PC-3 (cell line): ENCODE measurements around the gene DNM1L.

Experiments
- EZH2 ChIP-seq: fragments of 300-600 bp; sonication (generic); IDR thresholded peaks from one replicate; pipeline ENCODE4 v1.6.1; 2017; ENCODE audit warnings: antibody characterized with exemption, mild to moderate bottlenecking, low read length; ENCODE audit not compliant: unreplicated experiment
- TF ChIP-seq, protein P1 (sequence below): fragments of 300-600 bp; sonication (generic); conservative IDR thresholded peaks from 2 replicates; pipeline ENCODE4 v1.5.1; 2017; ENCODE audit warnings: antibody characterized with exemption, low read depth, mild to moderate bottlenecking, low read length

DNA sequence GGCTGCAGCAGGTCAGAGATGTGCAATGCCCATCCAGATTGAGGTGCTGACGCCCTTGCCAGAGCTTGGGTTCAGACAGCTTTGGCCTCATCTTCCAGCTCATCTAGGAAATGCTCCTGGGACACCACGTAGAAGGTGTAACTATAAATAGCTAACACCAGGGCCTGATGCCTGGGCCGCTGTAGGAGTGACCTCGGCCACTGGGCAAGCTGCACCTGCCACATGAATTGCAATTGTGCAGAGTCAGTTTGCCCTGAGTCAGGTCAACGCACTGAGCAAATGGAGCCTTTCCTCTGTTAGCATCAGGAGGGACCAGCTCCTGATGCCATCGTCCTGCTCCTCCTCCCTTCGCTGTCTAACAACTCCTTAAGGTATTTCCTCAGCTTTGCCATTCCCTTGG lies 17.4 kb upstream of the DNM1L start:
- TF ChIP-seq, protein P1, sequence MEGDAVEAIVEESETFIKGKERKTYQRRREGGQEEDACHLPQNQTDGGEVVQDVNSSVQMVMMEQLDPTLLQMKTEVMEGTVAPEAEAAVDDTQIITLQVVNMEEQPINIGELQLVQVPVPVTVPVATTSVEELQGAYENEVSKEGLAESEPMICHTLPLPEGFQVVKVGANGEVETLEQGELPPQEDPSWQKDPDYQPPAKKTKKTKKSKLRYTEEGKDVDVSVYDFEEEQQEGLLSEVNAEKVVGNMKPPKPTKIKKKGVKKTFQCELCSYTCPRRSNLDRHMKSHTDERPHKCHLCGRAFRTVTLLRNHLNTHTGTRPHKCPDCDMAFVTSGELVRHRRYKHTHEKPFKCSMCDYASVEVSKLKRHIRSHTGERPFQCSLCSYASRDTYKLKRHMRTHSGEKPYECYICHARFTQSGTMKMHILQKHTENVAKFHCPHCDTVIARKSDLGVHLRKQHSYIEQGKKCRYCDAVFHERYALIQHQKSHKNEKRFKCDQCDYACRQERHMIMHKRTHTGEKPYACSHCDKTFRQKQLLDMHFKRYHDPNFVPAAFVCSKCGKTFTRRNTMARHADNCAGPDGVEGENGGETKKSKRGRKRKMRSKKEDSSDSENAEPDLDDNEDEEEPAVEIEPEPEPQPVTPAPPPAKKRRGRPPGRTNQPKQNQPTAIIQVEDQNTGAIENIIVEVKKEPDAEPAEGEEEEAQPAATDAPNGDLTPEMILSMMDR, result no peak
- no peak for TF ChIP-seq EZH2
